H1 (cell line): Measurements from ENCODE around the gene OR10AD1. TPM values are rescaled to one million over a fixed set of nuclear protein-coding genes. Genes with fewer than 3 reads are reported as not detected.

ENCODE experiments used
- CTCF ChIA-PET: fragments of 300-600 bp; sonication (Branson Sonifier 250); formaldehyde crosslinking; loops from one replicate; lab custom pipeline; 2021; ENCODE audit not compliant: partially characterized antibody; lab: Charles Lee
- POLR2A ChIA-PET: fragments of 300-600 bp; sonication (Branson Sonifier 250); formaldehyde crosslinking; loops from one replicate; lab custom pipeline; 2021; ENCODE audit warnings: inconsistent platforms; ENCODE audit not compliant: partially characterized antibody; lab: Charles Lee
- DNase-seq, 2 experiments: peaks; one replicate each; pipeline versions ENCODE4 v3.0.0 to v3.0.0-alpha.2; 2010 to 2022; ENCODE audit warnings: low spot score in 2 of 2, low read depth in 1 of 2, mixed read lengths in 1 of 2
- FAIRE-seq: peaks from 2 replicates; lab custom pipeline; 2011; peaks lifted over from hg19 to GRCh38; lab: Jason Lieb, UNC
- H2AFZ ChIP-seq: 2 replicates; pipeline ENCODE4 v1.8.1; 2012; ENCODE audit warnings: low read length, inconsistent platforms
- H2AK5ac ChIP-seq: 2 replicates; pipeline ENCODE4 v1.6.1; 2013; ENCODE audit warnings: low read depth, low read length
- H2BK120ac ChIP-seq: replicated peaks from 2 replicates; pipeline ENCODE3; 2013; ENCODE audit warnings: low read depth, low read length, inconsistent platforms
- H2BK12ac ChIP-seq: 2 replicates; pipeline ENCODE4 v1.6.1; 2013; ENCODE audit warnings: low read depth, low read length
- H2BK15ac ChIP-seq: 2 replicates; pipeline ENCODE4 v1.6.1; 2013; ENCODE audit warnings: low read length
- H2BK20ac ChIP-seq: 2 replicates; pipeline ENCODE4 v1.6.1; 2013; ENCODE audit warnings: low read length
- H2BK5ac ChIP-seq: 2 replicates; pipeline ENCODE4 v1.6.1; 2013; ENCODE audit warnings: low read depth, low read length
- H3K14ac ChIP-seq: 2 replicates; pipeline ENCODE4 v1.6.1; 2013; ENCODE audit warnings: inconsistent platforms; ENCODE audit not compliant: insufficient read length
- H3K18ac ChIP-seq: 2 replicates; pipeline ENCODE4 v1.6.1; 2013; ENCODE audit warnings: low read length; ENCODE audit errors: extremely low read depth
- H3K23ac ChIP-seq: 2 replicates; pipeline ENCODE4 v1.6.1; 2013; ENCODE audit warnings: inconsistent platforms; ENCODE audit not compliant: insufficient read length
- H3K23me2 ChIP-seq: 2 replicates; pipeline ENCODE4 v1.6.1; 2013; ENCODE audit warnings: low read depth, low read length
- H3K27ac ChIP-seq: 2 replicates; pipeline ENCODE4 v1.6.1; 2011; ENCODE audit warnings: low read depth, low read length, inconsistent platforms
- H3K27me3 ChIP-seq, 4 experiments: replicated peaks in 1 of 4; 1 replicate in 1 of 4; 2 replicates in 3 of 4; pipeline versions ENCODE4 v1.6.1 to v1.8.1; 2011 to 2013; ENCODE audit warnings: low read length in 3 of 4, mild to moderate bottlenecking in 3 of 4, inconsistent platforms in 2 of 4, mixed read lengths in 2 of 4, moderate library complexity in 1 of 4; ENCODE audit not compliant: control insufficient read depth in 3 of 4, insufficient read depth in 3 of 4; ENCODE audit errors: extremely low read depth in 1 of 4
- H3K36me3 ChIP-seq, 4 experiments: 2 replicates each; pipeline versions ENCODE4 v1.6.1 to v1.8.1; 2011 to 2013; ENCODE audit warnings: mild to moderate bottlenecking in 4 of 4, low read length in 3 of 4, moderate library complexity in 2 of 4, control low read depth in 1 of 4, inconsistent platforms in 1 of 4; ENCODE audit not compliant: insufficient read depth in 4 of 4, control insufficient read depth in 2 of 4
- H3K4ac ChIP-seq: replicated peaks from 2 replicates; pipeline ENCODE3; 2013; ENCODE audit warnings: low read length, low read depth, mixed read lengths, inconsistent platforms; ENCODE audit not compliant: insufficient read length
- H3K4me1 ChIP-seq, 4 experiments: replicated peaks in 1 of 4; 1 replicate in 1 of 4; 2 replicates in 3 of 4; pipeline versions ENCODE4 v1.6.1 to v1.8.1; 2011 to 2013; ENCODE audit warnings: low read length in 3 of 4, inconsistent platforms in 2 of 4, mixed read lengths in 1 of 4; ENCODE audit not compliant: insufficient read depth in 4 of 4, control insufficient read depth in 3 of 4
- H3K4me2 ChIP-seq, 2 experiments: 2 replicates each; pipeline versions ENCODE4 v1.6.1 to v1.8.1; 2011 to 2013; ENCODE audit warnings: low read depth in 2 of 2, low read length in 2 of 2, control low read depth in 1 of 2, inconsistent platforms in 1 of 2, mild to moderate bottlenecking in 1 of 2; ENCODE audit not compliant: insufficient read depth in 1 of 2
- H3K4me3 ChIP-seq, 4 experiments: fragments of 200-600, 300-600 bp in 1 of 4; sonication (generic), shearing (Covaris generic), sonication (Bioruptor Twin) in 1 of 4; 2 replicates each; pipeline versions ENCODE4 v1.5.1 to v1.8.1; 2011 to 2016; ENCODE audit warnings: low read length in 4 of 4, low read depth in 3 of 4, control low read depth in 2 of 4, inconsistent platforms in 2 of 4, mild to moderate bottlenecking in 2 of 4, mixed read lengths in 1 of 4, moderate library complexity in 1 of 4; ENCODE audit not compliant: insufficient read depth in 2 of 4; ENCODE audit errors: extremely low read depth in 1 of 4
- H3K56ac ChIP-seq: replicated peaks from 2 replicates; pipeline ENCODE3; 2013; ENCODE audit warnings: low read depth, mild to moderate bottlenecking, mixed read lengths, low read length, inconsistent platforms; ENCODE audit not compliant: insufficient read length
- H3K79me1 ChIP-seq: 2 replicates; pipeline ENCODE4 v1.6.1; 2013; ENCODE audit warnings: low read depth, low read length, control low read depth
- H3K79me2 ChIP-seq, 2 experiments: 2 replicates each; pipeline versions ENCODE4 v1.6.1 to v1.8.1; 2012 to 2013; ENCODE audit warnings: low read length in 2 of 2, mild to moderate bottlenecking in 2 of 2, inconsistent platforms in 1 of 2; ENCODE audit not compliant: insufficient read depth in 2 of 2, control insufficient read depth in 1 of 2
- H3K9ac ChIP-seq, 4 experiments: replicated peaks in 1 of 4; 1 replicate in 1 of 4; 2 replicates in 3 of 4; pipeline versions ENCODE4 v1.6.1 to v1.8.1; 2011 to 2013; ENCODE audit warnings: low read depth in 3 of 4, low read length in 3 of 4, control low read depth in 2 of 4, mild to moderate bottlenecking in 2 of 4, moderate library complexity in 2 of 4, inconsistent platforms in 1 of 4; ENCODE audit errors: extremely low read depth in 1 of 4
- H3K9me3 ChIP-seq, 2 experiments: 2 replicates each; pipeline versions ENCODE4 v1.6.1 to v1.8.1; 2012 to 2013; ENCODE audit warnings: mild to moderate bottlenecking in 2 of 2, moderate library complexity in 2 of 2, control low read depth in 1 of 2, inconsistent platforms in 1 of 2, low read depth in 1 of 2, low read length in 1 of 2, mixed read lengths in 1 of 2; ENCODE audit not compliant: insufficient read depth in 2 of 2
- H4K20me1 ChIP-seq, 2 experiments: replicated peaks in 1 of 2; 2 replicates each; pipeline versions ENCODE3 to v1.8.1; 2011 to 2013; ENCODE audit warnings: inconsistent platforms in 2 of 2, low read length in 2 of 2, mild to moderate bottlenecking in 1 of 2; ENCODE audit not compliant: insufficient read depth in 2 of 2, control insufficient read depth in 1 of 2
- H4K5ac ChIP-seq: 2 replicates; pipeline ENCODE4 v1.6.1; 2013; ENCODE audit warnings: low read length, low read depth, mixed read lengths, inconsistent platforms; ENCODE audit not compliant: insufficient read length
- H4K8ac ChIP-seq: 2 replicates; pipeline ENCODE4 v1.8.0; 2013; ENCODE audit warnings: mild to moderate bottlenecking, moderate library complexity, low read length, inconsistent platforms; ENCODE audit not compliant: insufficient read depth; ENCODE audit errors: extremely low read depth
- H4K91ac ChIP-seq: replicated peaks from 2 replicates; pipeline ENCODE3; 2013; ENCODE audit warnings: low read length, mixed read lengths, inconsistent platforms; ENCODE audit not compliant: insufficient read length
- ASH2L ChIP-seq: fragments of 200-600, 300-600 bp; sonication (generic); IDR thresholded peaks from one replicate; pipeline ENCODE4 v1.7.1; 2017; ENCODE audit warnings: low read length
- CHD1 ChIP-seq: IDR thresholded peaks from 2 replicates; pipeline ENCODE4 v1.6.1; 2012; ENCODE audit warnings: low read depth, low read length, improper control_type of control experiment
- EGR1 ChIP-seq: IDR thresholded peaks from 2 replicates; pipeline ENCODE4 v1.6.1; 2011; ENCODE audit warnings: low read depth, low read length, borderline replicate concordance
- MAFK ChIP-seq: IDR thresholded peaks from 2 replicates; pipeline ENCODE4 v1.6.1; 2012; ENCODE audit warnings: low read depth, mild to moderate bottlenecking, improper control_type of control experiment, low read length
- RAD21 ChIP-seq, 2 experiments: IDR thresholded peaks in 1 of 2; conservative IDR thresholded peaks in 1 of 2; 2 replicates each; pipeline ENCODE4 v1.6.1; 2011; ENCODE audit warnings: low read depth in 2 of 2, low read length in 2 of 2, improper control_type of control experiment in 1 of 2, inconsistent platforms in 1 of 2, mild to moderate bottlenecking in 1 of 2, moderate library complexity in 1 of 2
- SAP30 ChIP-seq: fragments of 300-600 bp; sonication (generic); IDR thresholded peaks from 2 replicates; pipeline ENCODE4 v1.7.1; 2012; ENCODE audit warnings: low read length, moderate library complexity, mild to moderate bottlenecking, inconsistent platforms; ENCODE audit not compliant: insufficient read depth, insufficient replicate concordance
- TBP ChIP-seq: IDR thresholded peaks from 2 replicates; pipeline ENCODE4 v1.6.1; 2011; ENCODE audit warnings: low read depth, low read length, improper control_type of control experiment
- WGBS, 2 experiments: shearing (Covaris generic) in 1 of 2; methylation state at CpG; one replicate each; pipeline versions ENCODE4 v1.1.6 to v1.1.7; 2013 to 2015; ENCODE audit warnings: low lambda C conversion rate in 2 of 2, mixed read lengths in 2 of 2, inconsistent platforms in 1 of 2, low coverage in 1 of 2, missing lambda C conversion rate in 1 of 2; ENCODE audit not compliant: insufficient replicate concordance in 2 of 2, insufficient coverage in 1 of 2, insufficient read length in 1 of 2; ENCODE audit errors: extremely low coverage in 1 of 2, missing lambda C conversion rate in 1 of 2; 5-methylcytosine and 5-hydroxymethylcytosine counted together
- polyA plus RNA-seq, 7 experiments: library from polyadenylated mRNA; depleted of rRNA in 3 of 7; stranded (reverse) in 5 of 7; unstranded in 2 of 7; fragments of >200 nt in 5 of 7; fragments of 200-250 nt in 2 of 7; gene quantifications; 1 replicate in 5 of 7; 2 replicates in 1 of 7; 4 replicates in 1 of 7; pipeline versions ENCODE4 v1.2.1 to v1.2.3, GENCODE V29; 2011 to 2013; ENCODE audit warnings: missing spikeins in 2 of 7, mixed read lengths in 2 of 7
- total RNA-seq: library from RNA; stranded (reverse); fragmentation: NEBNext Ultra II Directional; extraction: Animal tissue kit (Norgen Biotek cat#: 25700); gene quantifications from 2 replicates; pipeline ENCODE4 v1.2.1, GENCODE V29; 2021

Gene OR10AD1
- total and polyA plus RNA-seq, 2 of the 8 experiments (the other 6 are each of a cell fraction or from before 2014, with no cell fraction given), result not detected

DNA sequence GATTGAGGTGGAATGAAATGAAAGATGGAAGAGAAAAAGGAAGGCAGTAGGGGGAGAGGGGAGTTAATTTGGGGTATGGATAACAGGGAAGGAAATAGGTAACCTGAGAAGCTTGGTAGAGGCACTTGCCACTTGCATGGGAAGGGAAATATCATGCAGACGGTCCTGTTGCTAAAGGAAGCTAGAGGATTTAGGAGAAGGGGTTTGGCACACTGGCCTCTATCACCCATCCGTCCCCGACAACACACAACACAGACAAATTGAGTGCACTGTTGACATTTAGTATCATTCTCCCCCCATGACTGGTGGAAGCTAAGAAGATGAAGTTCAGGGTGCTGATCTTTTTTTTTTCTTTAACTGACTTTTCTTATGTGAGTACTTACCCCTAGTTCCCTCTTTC, 2.0 kb downstream of the OR10AD1 start:
- no peaks in the 10 kb centered on the region for H3K79me2 ChIP-seq
- peaks cover 4 to 9% of the 10 kb centered on the region in 2 experiments; a peak in 3 of 4 replicates for H3K9me3 ChIP-seq
- DNase-seq (no peak), FAIRE-seq (no peak)
- peaks cover 5 to 23% (median 23%) of the 10 kb centered on the region in 4 experiments for H3K27me3 ChIP-seq
- no peak overlapping the region for H2BK12ac ChIP-seq
- H3K36me3 ChIP-seq, result no peaks in the 10 kb centered on the region; a peak in 1 of 8 replicates
- no peak overlapping the region for H2BK20ac ChIP-seq
- H3K23me2 ChIP-seq, result peaks cover 12% of the 10 kb centered on the region
- no peak overlapping the region for H3K4me2 ChIP-seq
- no peaks in the 10 kb centered on the region for H4K20me1 ChIP-seq
- H3K14ac ChIP-seq, result no peak overlapping the region
- H3K4me3 ChIP-seq, result no peak overlapping the region
- H4K91ac ChIP-seq, result no peak overlapping the region
- no peak overlapping the region for H2BK5ac ChIP-seq
- no peak overlapping the region for H2BK120ac ChIP-seq
- H4K5ac ChIP-seq, result no peak overlapping the region
- H3K9ac ChIP-seq, result no peak overlapping the region
- no peak overlapping the region for H4K8ac ChIP-seq
- 91% methylated on average over 3 of the region's 3 CpGs; no CpG with 5 or more reads in 1 of the 2 experiments for WGBS, 2 experiments
- no peak overlapping the region for H2BK15ac ChIP-seq
- no peak overlapping the region for H3K18ac ChIP-seq
- POLR2A ChIA-PET, result interaction anchor here (1.7 kb wide), 1 partner anchor 10 kb away, joined by 4 read pairs; no protein-coding TSS in a partner anchor
- no peak for TF ChIP-seq TBP
- TF ChIP-seq ASH2L, result no peak
- no peak for TF ChIP-seq RAD21 (IDR thresholded peaks at IDR 0.05 in 1 of 2, conservative IDR thresholded peaks at IDR 0.05 in 1 of 2; ENCODE audit: low read depth in 2 of 2, low read length in 2 of 2)
- TF ChIP-seq MAFK, result no peak
- no peak for TF ChIP-seq CHD1
- TF ChIP-seq SAP30, result no peak
- TF ChIP-seq EGR1, result no peak
- H3K23ac ChIP-seq, result no peak overlapping the region
- peaks cover 0 to 2% (median 2%) of the 10 kb centered on the region in 4 experiments; a peak in 2 of 7 replicates for H3K4me1 ChIP-seq
- no peak overlapping the region for H3K27ac ChIP-seq
- H2AK5ac ChIP-seq, result no peak overlapping the region
- no peaks in the 10 kb centered on the region for H3K79me1 ChIP-seq
- H2AFZ ChIP-seq, result no peak overlapping the region
- H3K56ac ChIP-seq, result no peak overlapping the region
- no peak overlapping the region for H3K4ac ChIP-seq
- CTCF ChIA-PET, result interaction anchor here (1.2 to 6.0 kb wide), 3 partner anchors 14 to 296 kb away, joined by 3 to 63 read pairs (median 5); partner anchors contain the start of gene VDR
